Muscle of back (tissue), 11 donors: ENCODE results near the gene CENPK. TPM values are rescaled to one million over a fixed set of nuclear protein-coding genes. Genes with fewer than 3 reads are reported as not detected.
"Not testable (repeated sequence)": the region's sequence is repeated elsewhere in the genome, so short reads cannot be mapped to it uniquely, and the experiment has no call there.

Source experiments
- DNase-seq, 3 donors: peaks; one replicate each; pipeline versions ENCODE4 v3.0.0 to v3.0.0-alpha.2; 2013
- polyA plus RNA-seq, 10 donors: library from polyadenylated mRNA; unstranded; fragments of 120-200 nt; gene quantifications; one replicate each; pipeline ENCODE4 v1.2.1, GENCODE V29; 2013; ENCODE audit not compliant: insufficient read length in 10 of 10

CENPK gene
- polyA plus RNA-seq, 10 donors = 10.8 to 28.6 (median 18.5) TPM

DNA sequence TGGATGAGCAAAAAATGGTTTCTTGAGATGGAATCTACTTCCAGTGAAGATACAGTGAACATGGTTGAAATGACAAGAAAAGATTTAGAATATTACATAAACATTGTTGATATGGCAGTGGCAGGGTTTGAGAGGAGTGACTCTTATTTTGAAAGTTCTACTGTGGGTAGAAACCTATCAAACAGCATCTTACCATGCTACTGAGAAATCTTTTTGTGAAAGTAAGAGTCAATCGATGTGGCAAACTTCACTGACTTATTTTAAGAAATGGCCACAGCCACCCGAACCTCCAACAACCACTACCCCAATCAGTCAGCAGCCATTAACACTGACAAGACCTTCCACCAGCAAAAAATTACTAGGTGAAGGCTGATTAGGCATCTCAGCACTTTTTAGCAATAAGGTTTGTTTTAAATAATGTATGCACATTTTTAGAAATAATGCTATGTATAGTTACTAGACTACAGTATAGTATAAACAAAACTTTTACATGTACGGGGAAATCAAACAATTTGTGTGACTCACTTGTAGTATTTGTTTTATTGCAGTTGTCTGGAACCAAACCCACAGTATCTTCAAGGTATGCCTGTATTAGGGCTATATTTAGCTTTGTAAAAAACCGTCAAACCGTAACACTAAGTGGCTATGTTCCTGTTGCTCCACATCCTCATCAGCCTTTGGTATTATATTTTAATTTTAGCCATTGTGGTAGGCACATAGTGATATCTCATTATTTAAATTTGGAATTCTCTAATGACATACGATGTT, 50.6 kb downstream of the CENPK start:
- DNase-seq = no peak

GRCh38 chr5:65508978-65509377, 54.0 kb downstream of the CENPK start:
- DNase-seq = no peak

GRCh38 chr5:65506961-65507360, 56.0 kb downstream of the CENPK start:
- peak in 1 of 3 donors; percentile 21 for DNase-seq

GRCh38 chr5:65489119-65489518, 73.8 kb downstream of the CENPK start:
- DNase-seq = no peak

DNA sequence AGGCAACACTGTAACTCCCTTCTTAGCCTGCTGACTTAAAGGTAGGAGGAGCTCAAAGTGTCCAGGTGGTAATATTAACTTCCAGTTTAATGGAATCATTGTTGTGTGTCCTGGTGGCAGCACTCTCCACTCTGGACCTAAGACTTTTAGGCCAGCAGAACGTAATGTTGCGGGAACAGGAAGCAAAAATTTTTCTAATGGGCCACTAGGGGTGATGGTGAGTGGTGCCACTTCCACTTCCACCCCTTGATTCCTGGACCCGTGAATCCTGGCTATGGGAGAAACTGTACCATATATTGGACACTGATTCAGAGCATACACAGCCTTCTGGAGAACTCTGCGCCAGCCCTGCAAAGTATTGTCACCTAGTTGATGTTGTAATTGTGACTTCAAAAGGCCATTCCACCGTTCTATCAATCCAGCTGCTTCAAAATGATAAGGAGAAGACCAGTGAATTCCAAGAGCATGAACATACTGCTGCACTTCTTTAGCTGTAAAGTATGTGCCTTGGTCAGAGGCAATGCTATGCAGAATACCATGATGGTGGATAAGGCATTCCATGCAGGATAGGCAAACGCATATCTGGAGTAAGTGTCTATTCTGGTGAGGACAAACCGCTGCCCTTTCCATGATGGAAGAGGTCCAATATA, 74.8 kb downstream of the CENPK start:
- DNase-seq = not testable (repeated sequence)

DNA sequence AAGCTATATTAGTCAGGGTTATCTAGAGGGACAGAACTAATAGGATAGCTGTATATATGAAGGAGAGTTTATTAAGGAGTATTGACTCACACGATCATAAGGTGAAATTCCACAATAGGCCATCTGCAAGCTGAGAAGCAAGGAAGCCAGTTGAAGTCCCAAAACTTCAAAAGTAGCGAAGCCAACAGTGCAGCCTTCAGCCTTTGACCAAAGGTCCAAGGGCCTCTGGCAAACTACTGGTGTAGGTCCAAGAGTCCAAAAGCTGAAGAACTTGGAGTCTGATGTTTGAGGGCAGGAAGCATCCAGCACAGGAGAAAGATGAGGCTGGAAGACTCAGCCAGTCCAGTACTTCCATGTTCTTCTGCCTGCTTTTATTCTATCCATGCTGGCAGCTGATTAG, 76.2 kb downstream of the CENPK start:
- not testable (repeated sequence) for DNase-seq

DNA sequence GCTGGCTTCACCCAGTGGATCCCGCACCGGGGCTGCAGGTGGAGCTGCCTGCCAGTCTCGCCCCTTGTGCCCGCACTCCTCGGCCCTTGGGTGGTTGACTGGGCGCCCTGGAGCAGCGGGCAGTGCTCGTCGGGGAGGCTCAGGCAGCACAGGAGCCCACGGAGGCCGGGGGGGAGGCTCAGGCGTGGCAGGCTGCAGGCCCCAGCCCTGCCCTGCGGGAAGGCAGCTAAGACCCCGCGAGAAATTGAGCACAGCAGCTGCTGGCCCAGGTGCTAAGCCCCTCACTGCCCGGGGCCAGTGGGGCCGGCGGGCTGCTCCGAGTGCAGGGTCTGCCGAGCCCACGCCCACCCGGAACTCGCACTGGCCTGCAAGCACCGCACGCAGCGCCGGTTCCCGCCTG, 77.6 kb downstream of the CENPK start:
- DNase-seq = no peak

- peak; percentile 61 to 83 (median 64) for DNase-seq
These were observed 79.2 kb downstream of the CENPK start for GRCh38 chr5:65483546-65484346.

DNA sequence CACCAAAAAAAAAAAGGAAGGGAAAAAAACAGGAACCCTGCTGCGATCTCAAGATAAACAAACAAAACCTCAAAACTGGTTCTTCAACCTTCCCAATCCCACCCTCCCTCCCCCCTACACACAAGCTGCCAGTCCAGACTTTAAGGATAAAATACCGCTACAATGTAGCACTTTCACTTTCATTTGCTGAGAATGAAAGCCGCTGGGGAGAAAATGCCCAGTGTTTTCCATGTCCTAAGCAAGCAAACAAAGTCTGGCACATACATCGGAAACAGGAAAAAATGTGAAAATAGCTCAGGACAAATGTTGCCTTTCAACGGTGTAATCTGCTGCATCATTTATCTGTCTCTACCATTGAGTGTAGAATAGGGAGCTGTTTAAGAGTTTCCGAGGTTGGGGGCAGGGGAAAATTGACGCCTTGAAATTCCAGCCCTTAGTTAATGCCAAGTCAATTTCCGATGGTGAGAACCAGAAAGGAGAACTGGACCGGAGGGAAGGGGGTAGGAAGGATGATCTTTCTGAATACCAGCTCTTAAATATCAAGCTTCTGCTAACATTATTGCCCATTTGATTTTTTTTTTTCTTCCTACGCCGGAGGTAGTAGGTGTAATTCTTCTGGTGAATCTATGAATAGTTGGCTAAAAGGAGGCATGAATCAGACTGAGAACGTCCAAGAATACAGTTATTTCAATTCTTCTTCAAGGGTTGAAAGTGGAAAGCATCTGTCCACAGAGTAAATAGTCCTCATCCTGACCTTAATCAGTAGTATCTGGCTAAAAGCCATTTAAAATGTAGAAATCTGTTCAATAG, 80.0 kb downstream of the CENPK start:
- peak; percentile 61 to 88 (median 65) for DNase-seq

DNA sequence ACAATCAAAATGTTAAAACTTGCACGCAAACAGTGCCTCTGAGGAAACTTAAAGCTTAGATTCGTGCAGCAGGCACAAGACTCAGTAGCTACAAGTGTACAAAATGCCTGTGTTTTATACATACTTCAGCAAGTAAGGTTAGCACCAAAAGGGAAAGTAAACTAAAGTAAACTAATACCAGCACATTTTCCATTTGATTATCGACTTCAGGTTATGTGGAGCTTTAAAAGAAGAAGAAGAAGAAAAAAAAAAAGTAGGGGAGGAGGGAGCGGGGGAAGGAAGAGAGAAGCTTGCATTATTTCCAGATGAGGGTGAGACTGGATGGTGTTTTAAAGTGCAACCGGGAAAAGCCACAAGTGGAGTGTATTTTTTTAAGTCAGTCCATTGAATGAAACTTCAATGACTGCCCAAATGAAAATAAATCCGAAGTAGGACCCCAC, 80.7 kb downstream of the CENPK start:
- peak; percentile 44 to 78 (median 47) for DNase-seq

GRCh38 chr5:65481635-65482295, 81.2 kb downstream of the CENPK start, which contains the start of gene ADAMTS6:
Gene ADAMTS6, minus strand, starts transcription at chr5:65481920. Its CDS starts 8,247 bp downstream, at chr5:65473673.
- peak; percentile 96 to 98 (median 98) for DNase-seq

DNA sequence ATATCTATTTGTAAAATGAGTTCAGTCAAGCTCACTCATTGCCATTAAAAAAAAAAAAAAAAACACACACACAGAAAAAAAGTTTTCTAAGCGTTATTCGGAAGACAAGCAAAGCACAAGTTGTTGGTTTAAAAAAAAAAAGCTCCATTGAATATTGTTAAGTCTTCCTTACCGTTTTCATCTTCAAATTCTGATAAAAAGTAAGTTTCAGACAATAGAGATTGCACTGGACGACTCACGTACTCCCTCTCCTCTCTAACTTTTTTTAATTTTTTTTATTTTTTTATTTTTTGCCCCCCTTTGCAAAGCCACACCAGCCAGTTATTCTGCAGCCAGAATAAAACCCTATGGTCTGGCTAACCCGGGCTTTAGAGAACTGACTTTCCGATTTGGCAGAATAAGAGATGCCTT, 81.8 kb downstream of the CENPK start:
- DNase-seq = no peak

DNA sequence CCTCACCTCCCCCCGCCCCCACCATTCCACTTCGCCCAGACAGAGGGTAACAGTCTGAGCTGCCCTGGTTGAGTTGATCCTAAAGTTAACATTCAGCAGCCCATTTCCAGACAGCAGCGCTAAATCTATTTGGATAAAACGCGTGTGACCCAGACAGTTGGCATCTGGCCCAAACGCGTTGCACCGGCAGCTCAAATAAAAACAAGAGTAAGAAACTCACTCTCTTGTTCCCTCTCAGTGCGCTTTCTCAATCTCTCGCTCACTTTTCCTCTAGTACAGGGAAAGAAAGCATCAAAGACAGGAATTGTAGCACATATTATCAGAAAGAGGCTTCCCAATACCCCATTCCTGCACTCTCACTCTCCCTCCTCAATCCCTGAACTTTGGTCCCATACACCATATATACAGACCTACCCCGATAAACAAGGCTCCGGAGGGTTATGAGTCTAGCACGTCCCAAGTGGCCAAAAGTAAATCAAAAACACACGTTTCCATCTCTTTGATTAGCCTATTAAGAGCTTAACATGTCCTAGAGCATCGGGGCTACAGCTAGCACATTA, 82.6 kb downstream of the CENPK start:
- DNase-seq = peak; percentile 86 to 93 (median 87)

DNA sequence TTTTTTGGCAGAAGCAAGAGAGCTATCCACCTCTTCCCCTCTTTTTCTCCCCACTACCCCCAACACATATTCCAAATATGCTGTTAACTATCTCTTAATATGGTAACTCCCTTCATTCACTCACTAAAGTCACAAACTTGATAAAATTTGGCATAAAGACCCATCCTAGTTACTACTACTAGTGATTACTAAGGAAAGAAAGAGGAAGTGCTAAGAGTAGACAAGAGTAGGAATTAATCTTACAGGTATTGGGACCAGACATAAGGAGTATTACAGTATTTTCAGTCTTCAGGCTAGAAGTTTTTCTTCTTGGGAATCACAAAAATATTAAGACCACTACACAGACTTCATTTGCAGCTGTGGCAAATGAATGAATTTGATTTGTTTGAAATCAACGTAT, 83.4 kb downstream of the CENPK start:
- DNase-seq = no peak

GRCh38 chr5:65478336-65478735, 84.6 kb downstream of the CENPK start:
- no peak for DNase-seq

DNA sequence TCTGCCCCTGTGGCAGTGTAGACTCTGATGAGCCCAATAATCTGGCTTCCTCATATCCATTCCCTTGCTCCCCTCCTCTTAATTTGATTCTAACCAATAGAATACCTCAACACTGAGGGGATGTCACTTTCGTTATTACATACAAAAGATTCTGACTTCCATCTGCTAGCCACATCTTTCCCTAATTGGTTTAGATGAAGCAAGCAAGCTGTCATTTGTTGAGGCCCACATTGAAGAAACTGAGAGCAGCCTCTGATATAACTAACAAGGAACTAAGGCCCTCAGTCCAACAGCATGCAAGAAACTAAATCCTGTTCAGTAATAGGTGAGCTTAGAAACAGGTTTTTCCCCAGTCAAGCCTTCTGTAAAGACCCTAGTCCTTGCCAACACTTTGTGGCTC, 87.1 kb downstream of the CENPK start:
- DNase-seq = no peak

DNA sequence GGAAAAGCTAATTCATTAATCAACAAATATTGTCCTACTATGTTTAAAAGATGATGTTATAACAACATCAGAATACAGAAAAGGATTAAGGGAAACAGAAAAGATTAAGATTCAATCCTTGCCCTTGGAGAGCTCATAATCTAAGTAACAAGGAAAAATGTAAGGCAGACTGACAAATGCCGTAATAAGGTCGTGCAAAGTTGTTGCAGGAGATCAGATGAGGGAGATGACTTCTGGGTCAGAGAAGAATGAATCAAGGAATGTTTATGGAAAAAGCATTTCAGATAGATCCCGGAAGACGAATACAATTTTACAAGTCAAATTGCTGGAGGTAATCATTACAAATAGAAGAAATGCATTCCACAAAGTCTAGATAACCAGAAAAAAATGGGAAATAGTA, 87.6 kb downstream of the CENPK start:
- DNase-seq = no peak

GRCh38 chr5:65474130-65474711, 88.7 kb downstream of the CENPK start:
- no peak for DNase-seq

DNA sequence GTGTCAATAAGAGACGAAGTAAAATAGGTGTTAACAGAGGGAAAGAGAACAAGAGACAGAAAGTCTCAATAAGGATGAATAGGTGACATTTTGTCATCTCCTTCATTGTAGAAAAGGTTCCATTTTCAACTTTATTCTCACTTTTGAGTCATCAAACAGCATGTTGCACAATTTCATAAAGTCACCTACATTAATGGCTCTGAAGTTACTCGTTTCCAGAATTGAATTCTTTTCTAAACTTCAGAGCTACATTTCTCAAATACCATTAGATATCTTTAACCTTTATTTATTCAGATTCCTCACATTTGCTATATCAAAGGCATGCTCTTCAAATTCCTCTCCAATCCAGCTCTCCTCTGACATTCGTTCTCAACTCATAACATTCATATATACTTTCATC, 94.3 kb downstream of the CENPK start:
- DNase-seq = no peak
